OCI-LY7 (cell line): ENCODE measurements around the gene NCF2. TPM values are rescaled to one million over a fixed set of nuclear protein-coding genes. Genes with fewer than 3 reads are reported as not detected.

Source experiments
- BruUV-seq: library from RNA; stranded (reverse); fragments of 400-500 nt; replicated peaks from 2 replicates; lab custom pipeline; 2021; lab: Mats Ljungman, UMichigan
- CTCF ChIA-PET: fragments of 300-600 bp; sonication (Branson Sonifier 250); formaldehyde crosslinking; loops from one replicate; lab custom pipeline; 2022; ENCODE audit warnings: antibody characterized with exemption; ENCODE audit not compliant: unreplicated experiment; lab: Charles Lee
- POLR2A ChIA-PET: fragments of 300-600 bp; sonication (Branson Sonifier 250); formaldehyde crosslinking; loops from one replicate; lab custom pipeline; 2022; ENCODE audit warnings: antibody characterized with exemption; lab: Charles Lee
- DNase-seq: peaks from one replicate; pipeline ENCODE4 v3.0.0-alpha.2; 2015; ENCODE audit warnings: low spot score
- H2AFZ ChIP-seq: fragments of 200-600 bp; sonication (generic), shearing (Covaris generic); 2 replicates; pipeline ENCODE4 v1.6.1; 2014; ENCODE audit warnings: mild to moderate bottlenecking, antibody characterized with exemption, low read length, moderate library complexity
- H3K27ac ChIP-seq: fragments of 200-600 bp; sonication (generic); 2 replicates; pipeline ENCODE4 v1.5.1; 2014; ENCODE audit warnings: mixed run types, low read depth, mild to moderate bottlenecking, moderate library complexity, low read length, inconsistent platforms; ENCODE audit not compliant: poor library complexity, severe bottlenecking
- H3K36me3 ChIP-seq: fragments of 200-600 bp; sonication (generic); 2 replicates; pipeline ENCODE4 v1.6.1; 2014; ENCODE audit warnings: mild to moderate bottlenecking, antibody characterized with exemption, low read length, moderate library complexity, mixed read lengths; ENCODE audit not compliant: insufficient read depth
- H3K4me1 ChIP-seq: fragments of 200-600 bp; sonication (generic); 2 replicates; pipeline ENCODE4 v1.5.1; 2014; ENCODE audit warnings: mild to moderate bottlenecking, low read length; ENCODE audit not compliant: insufficient read depth, poor library complexity, severe bottlenecking
- H3K4me2 ChIP-seq: fragments of 200-600 bp; sonication (generic); 2 replicates; pipeline ENCODE4 v1.6.1; 2014; ENCODE audit warnings: mild to moderate bottlenecking, low read length
- H3K4me3 ChIP-seq: fragments of 200-600 bp; sonication (generic); 2 replicates; pipeline ENCODE4 v1.5.1; 2014; ENCODE audit warnings: mild to moderate bottlenecking, low read depth, low read length; ENCODE audit not compliant: poor library complexity, severe bottlenecking
- H3K79me2 ChIP-seq: fragments of 200-600 bp; sonication (generic); 2 replicates; pipeline ENCODE4 v1.6.1; 2016; ENCODE audit warnings: low read depth, mild to moderate bottlenecking, low read length, moderate library complexity, mixed read lengths; ENCODE audit not compliant: insufficient read depth
- H3K9me2 ChIP-seq: fragments of 200-600 bp; sonication (generic); 2 replicates; pipeline ENCODE4 v1.6.1; 2016; ENCODE audit warnings: mild to moderate bottlenecking, low read length, mixed read lengths; ENCODE audit not compliant: insufficient read depth
- H3K9me3 ChIP-seq: fragments of 200-600 bp; sonication (generic); 2 replicates; pipeline ENCODE4 v1.6.1; 2014; ENCODE audit warnings: mild to moderate bottlenecking, mixed run types, low read length, mixed read lengths
- H4K20me1 ChIP-seq: fragments of 200-600 bp; sonication (generic); 2 replicates; pipeline ENCODE4 v1.6.1; 2014; ENCODE audit warnings: mild to moderate bottlenecking, antibody characterized with exemption, low read length, moderate library complexity, mixed read lengths; ENCODE audit not compliant: insufficient read depth
- CTCF ChIP-seq: fragments of 200-600 bp; sonication (generic); conservative IDR thresholded peaks from 2 replicates; pipeline ENCODE4 v1.5.1; 2014; ENCODE audit warnings: mild to moderate bottlenecking, antibody characterized with exemption, low read length, moderate library complexity, mixed read lengths
- EZH2phosphoT487 ChIP-seq: fragments of 200-600 bp; sonication (generic); IDR thresholded peaks from 2 replicates; pipeline ENCODE4 v1.6.1; 2018; ENCODE audit warnings: low read depth, borderline replicate concordance, mild to moderate bottlenecking, mixed run types, antibody characterized with exemption, low read length, moderate library complexity, mixed read lengths
- intact Hi-C: fragments of 100-400 bp; cut with micrococcal nuclease; formaldehyde crosslinking; loops from one replicate; pipeline ENCODE4 v1.10.0; 2022; ENCODE audit not compliant: unreplicated experiment
- total RNA-seq, 2 experiments: library from RNA; depleted of rRNA in 1 of 2; stranded (reverse); fragments of >200 nt in 1 of 2; shearing (Covaris generic) in 1 of 2; gene quantifications; 2 replicates each; pipeline ENCODE4 v1.2.3, GENCODE V29; 2014 to 2022

NCF2 gene
- total RNA-seq, 2 experiments from 2014 or later: 4.0 to 17.4 TPM

DNA sequence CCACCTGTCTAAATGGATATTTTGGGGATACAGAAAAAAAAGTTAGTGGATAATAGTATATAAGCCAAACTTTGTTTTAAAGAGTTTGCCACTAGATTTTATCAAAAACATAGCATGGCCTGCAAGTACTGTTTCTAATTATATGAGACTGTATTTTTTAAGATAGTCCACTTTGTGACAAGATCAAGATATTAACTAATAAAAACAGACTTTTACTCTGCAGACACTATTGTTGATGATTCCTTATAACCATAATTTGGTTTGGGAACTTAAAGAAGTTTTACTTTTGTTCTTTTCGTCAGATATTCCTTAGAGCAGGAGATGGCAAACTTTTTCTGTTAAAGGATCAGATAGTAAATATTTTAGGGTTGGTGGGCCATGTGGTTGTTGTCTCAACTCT lies 81.6 kb downstream of the NCF2 start:
- Histone ChIP-seq H3K9me3 (no peaks in the 10 kb centered on the region), H3K4me1 (peaks cover 25% of the 10 kb centered on the region), H3K9me2 (no peaks in the 10 kb centered on the region), H3K79me2 (peaks cover 100% of the 10 kb centered on the region), H4K20me1 (peaks cover 35% of the 10 kb centered on the region), H3K4me3 (no peak overlapping the region), H3K27ac (no peak overlapping the region), H3K4me2 (no peak overlapping the region), H2AFZ (no peak overlapping the region), H3K36me3 (peaks cover 86% of the 10 kb centered on the region)
- no peak for DNase-seq
- ChIA-PET CTCF (no interaction called here), POLR2A (interaction anchor here (0.7 to 5.7 kb wide), 8 partner anchors 9 to 30 kb away, joined by 4 to 33 read pairs (median 4); no protein-coding TSS in a partner anchor)
- no TSS peak for BruUV-seq
- intact Hi-C loops: no loop called here
- TF ChIP-seq CTCF: no peak
- TF ChIP-seq EZH2phosphoT487: no peak

DNA sequence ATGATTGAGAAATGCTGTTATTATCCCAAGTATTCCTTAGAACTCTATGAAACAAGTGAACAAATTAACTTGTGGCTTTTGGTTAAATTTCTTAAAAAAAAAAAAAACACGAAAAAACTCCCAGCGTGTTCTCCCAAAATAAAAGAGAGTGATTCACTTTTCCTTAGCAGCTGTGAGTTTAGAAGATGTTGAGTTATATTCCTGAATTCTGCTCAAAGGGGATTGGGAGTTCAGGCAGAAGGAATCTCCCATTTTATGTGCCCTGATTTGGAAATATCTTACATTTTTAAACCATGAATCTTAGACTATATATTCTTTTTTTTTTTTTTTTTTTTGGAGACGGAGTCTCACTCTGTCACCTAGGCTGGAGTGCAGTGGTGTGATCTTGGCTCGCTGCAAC lies 83.7 kb downstream of the NCF2 start:
- Histone ChIP-seq H3K9me2 (no peaks in the 10 kb centered on the region), H3K4me2 (no peak overlapping the region), H3K27ac (no peak overlapping the region), H3K9me3 (no peaks in the 10 kb centered on the region), H3K79me2 (peaks cover 100% of the 10 kb centered on the region), H4K20me1 (peaks cover 49% of the 10 kb centered on the region), H3K4me1 (peaks cover 45% of the 10 kb centered on the region), H3K4me3 (no peak overlapping the region), H3K36me3 (peaks cover 85% of the 10 kb centered on the region), H2AFZ (no peak overlapping the region)
- CTCF ChIA-PET: no interaction called here
- intact Hi-C loops: no loop called here
- POLR2A ChIA-PET: interaction anchor here (0.6 to 5.7 kb wide), 3 partner anchors 17 to 653 kb away, joined by 3 to 33 read pairs (median 3); no protein-coding TSS in a partner anchor
- no peak for TF ChIP-seq CTCF
- TF ChIP-seq EZH2phosphoT487: no peak
- BruUV-seq: no TSS peak
- no peak for DNase-seq

Other genes starting within 250 kb of the NCF2 start
- gene NMNAT2, start 172.1 kb downstream of the NCF2 start, total RNA-seq (2014; rRNA removed; shearing (Covaris generic)): not detected in 2 replicates
- gene NMNAT2, start 172.1 kb downstream of the NCF2 start, total RNA-seq (2022): not detected in 2 replicates
- gene SMG7, start 118.0 kb downstream of the NCF2 start, total RNA-seq (2014; rRNA removed; shearing (Covaris generic)): 36.4 and 45.0 TPM in 2 replicates
- gene SMG7, start 118.0 kb downstream of the NCF2 start, total RNA-seq (2022): 172 and 185 TPM in 2 replicates
- 116 and 148 TPM in 2 replicates for gene ARPC5, start 45.3 kb upstream of the NCF2 start, total RNA-seq (2014; rRNA removed; shearing (Covaris generic))
- 132 and 133 TPM in 2 replicates for gene ARPC5, start 45.3 kb upstream of the NCF2 start, total RNA-seq (2022)
- not detected in 2 replicates for gene APOBEC4, start 62.9 kb upstream of the NCF2 start, total RNA-seq (2014; rRNA removed; shearing (Covaris generic))
- not detected in 2 replicates for gene APOBEC4, start 62.9 kb upstream of the NCF2 start, total RNA-seq (2022)
- 0.18 and 0.35 TPM in 2 replicates for gene RGL1, start 214.7 kb upstream of the NCF2 start, total RNA-seq (2014; rRNA removed; shearing (Covaris generic))
- 0.20 and 0.32 TPM in 2 replicates for gene RGL1, start 214.7 kb upstream of the NCF2 start, total RNA-seq (2022)